Measurements from ENCODE around the gene RASGRP1.
A peak's percentile ranks its signal among the peaks of the same experiment; 100 is the strongest.

The RASGRP1 gene

GRCh38 chr15:38534691-38535090 is 29.9 kb downstream of the RASGRP1 start:
- DNase-seq, result no peak

GRCh38 chr15:38533926-38534325 is 30.7 kb downstream of the RASGRP1 start:
- no peak for DNase-seq

GRCh38 chr15:38533416-38533915 is 31.1 kb downstream of the RASGRP1 start:
- no peak for DNase-seq

GRCh38 chr15:38532728-38533127 is 31.9 kb downstream of the RASGRP1 start:
- DNase-seq, result no peak

- DNase-seq, result no peak
These were observed 33.1 kb downstream of the RASGRP1 start for GRCh38 chr15:38531509-38531908.

GRCh38 chr15:38530113-38530512 is 34.5 kb downstream of the RASGRP1 start:
- no peak for DNase-seq

GRCh38 chr15:38528294-38528693 is 36.3 kb downstream of the RASGRP1 start:
- no peak for DNase-seq

- DNase-seq, result no peak
These were observed 38.5 kb downstream of the RASGRP1 start for GRCh38 chr15:38526158-38526557.

- no peak for DNase-seq
These were observed 39.1 kb downstream of the RASGRP1 start for GRCh38 chr15:38525489-38525888.

GRCh38 chr15:38524156-38524555 is 40.5 kb downstream of the RASGRP1 start:
- no peak for DNase-seq

GRCh38 chr15:38522922-38523321 is 41.7 kb downstream of the RASGRP1 start:
- DNase-seq, result no peak

GRCh38 chr15:38521316-38521715 is 43.3 kb downstream of the RASGRP1 start:
- no peak for DNase-seq

- peak; percentile 46 for DNase-seq
These were observed 44.6 kb downstream of the RASGRP1 start for GRCh38 chr15:38520035-38520434.

GRCh38 chr15:38518084-38518483 is 46.5 kb downstream of the RASGRP1 start:
- DNase-seq, result no peak

- no peak for DNase-seq
These were observed 47.2 kb downstream of the RASGRP1 start for GRCh38 chr15:38517312-38517975.

- no peak for DNase-seq
These were observed 48.0 kb downstream of the RASGRP1 start for GRCh38 chr15:38516626-38517025.

GRCh38 chr15:38514601-38515000 is 50.0 kb downstream of the RASGRP1 start:
- no peak for DNase-seq

GRCh38 chr15:38512901-38513300 is 51.7 kb downstream of the RASGRP1 start:
- no peak for DNase-seq

- no peak for DNase-seq
These were observed 55.5 kb downstream of the RASGRP1 start for GRCh38 chr15:38509152-38509551.

GRCh38 chr15:38508647-38509046 is 56.0 kb downstream of the RASGRP1 start:
- no peak for DNase-seq

- no peak for DNase-seq
These were observed 57.0 kb downstream of the RASGRP1 start for GRCh38 chr15:38507570-38507969.

GRCh38 chr15:38506997-38507396 is 57.6 kb downstream of the RASGRP1 start:
- peak; percentile 34 for DNase-seq

GRCh38 chr15:38504680-38505467 is 59.7 kb downstream of the RASGRP1 start:
- DNase-seq, result no peak

- no peak for DNase-seq
These were observed 61.1 kb downstream of the RASGRP1 start for GRCh38 chr15:38503496-38503895.
